ENCODE measurements around the gene LRRC25. TPM values are rescaled to one million over a fixed set of nuclear protein-coding genes. Genes with fewer than 3 reads are reported as not detected.
A peak's percentile ranks its signal among the peaks of the same experiment; 100 is the strongest.

LRRC25 gene
- total RNA-seq, 1 experiment from 2014 or later: not detected

GRCh38 chr19:18424890-18425514 is 27.6 kb upstream of the LRRC25 start:
- DNase-seq (ENCODE audit: low read depth): no peak

GRCh38 chr19:18424122-18424889 is 26.9 kb upstream of the LRRC25 start:
- DNase-seq (ENCODE audit: low read depth): no peak

- DNase-seq (ENCODE audit: low read depth): no peak
Measured at GRCh38 chr19:18423258-18424020, 26.0 kb upstream of the LRRC25 start.

GRCh38 chr19:18422530-18423191 is 25.2 kb upstream of the LRRC25 start:
- DNase-seq (ENCODE audit: low read depth): no peak

GRCh38 chr19:18421371-18421959 is 24.0 kb upstream of the LRRC25 start:
- no peak for DNase-seq (ENCODE audit: low read depth)

GRCh38 chr19:18420930-18421329 is 23.5 kb upstream of the LRRC25 start:
- DNase-seq (ENCODE audit: low read depth): no peak

GRCh38 chr19:18419699-18420460 is 22.5 kb upstream of the LRRC25 start:
- no peak for DNase-seq (ENCODE audit: low read depth)

- peak; percentile 82 for DNase-seq (ENCODE audit: low read depth)
Measured at GRCh38 chr19:18419195-18419698, 21.8 kb upstream of the LRRC25 start, which contains the start of gene SSBP4. Gene SSBP4 (plus strand): TSS chr19:18419398. CDS start chr19:18419649, 251 bp downstream.

- peak; percentile 61 for DNase-seq (ENCODE audit: low read depth)
Measured at GRCh38 chr19:18418483-18419194, 21.2 kb upstream of the LRRC25 start.

GRCh38 chr19:18418029-18418482 is 20.6 kb upstream of the LRRC25 start:
- DNase-seq (ENCODE audit: low read depth): no peak

- peak; percentile 85 for DNase-seq (ENCODE audit: low read depth)
Measured at GRCh38 chr19:18417250-18418028, 20.0 kb upstream of the LRRC25 start.

- DNase-seq (ENCODE audit: low read depth): peak; percentile 90
Measured at GRCh38 chr19:18416778-18417249, 19.4 kb upstream of the LRRC25 start.

GRCh38 chr19:18415178-18415867 is 17.9 kb upstream of the LRRC25 start:
- peak; percentile 69 for DNase-seq (ENCODE audit: low read depth)

- peak; percentile 38 for DNase-seq (ENCODE audit: low read depth)
Measured at GRCh38 chr19:18414504-18415177, 17.2 kb upstream of the LRRC25 start.

GRCh38 chr19:18412610-18413239 is 15.3 kb upstream of the LRRC25 start:
- no peak for DNase-seq (ENCODE audit: low read depth)

GRCh38 chr19:18408053-18408476 is 10.6 kb upstream of the LRRC25 start:
- no peak for DNase-seq (ENCODE audit: low read depth)

- no peak for DNase-seq (ENCODE audit: low read depth)
Measured at GRCh38 chr19:18406749-18407148, 9.3 kb upstream of the LRRC25 start.
